Spleen (tissue), 7 donors: ENCODE measurements around the gene HMGCL.

ENCODE experiments used
- CTCF ChIP-seq, 11 experiments: fragments of 200-600 bp in 7 of 11; fragments of 450-650 bp in 4 of 11; sonication (generic) in 4 of 11; IDR thresholded peaks in 8 of 11; conservative IDR thresholded peaks in 3 of 11; 1 replicate in 7 of 11; 2 replicates in 4 of 11; pipeline versions ENCODE4 v1.4.0 to v1.8.0; 2016 to 2021; ENCODE audit warnings: antibody characterized with exemption in 11 of 11, inconsistent platforms in 4 of 11, mild to moderate bottlenecking in 1 of 11
- POLR2AphosphoS5 ChIP-seq, 3 donors: sonication (generic); formaldehyde crosslinking; IDR thresholded peaks; one replicate each; pipeline ENCODE4 v1.5.1; 2017; ENCODE audit warnings: antibody characterized with exemption in 3 of 3
- donor health status: DM: no; HTN: no; CAD: no; lungs with moderate emphysema.
- donor health status: DM: no; HTN: no; CAD: no.
- donor health status: DM: no; HTN: no; CAD: no.

- peak in 1 of 3 donors; percentile 55 for TF ChIP-seq POLR2AphosphoS5 (IDR thresholded peaks at IDR 0.05)
- TF ChIP-seq CTCF (IDR thresholded peaks at IDR 0.05 in 8 of 11, conservative IDR thresholded peaks at IDR 0.05 in 3 of 11) = no peak
Observed at GRCh38 chr1:23793018-23793781, 32.0 kb downstream of the HMGCL start.
